Vagina (tissue), 2 donors: ENCODE measurements around the gene PDCD11.

ENCODE experiments used
- POLR2A ChIP-seq, 2 donors: fragments of 450-650 bp; IDR thresholded peaks; one replicate each; pipeline ENCODE4 v1.6.1; 2017; ENCODE audit warnings: antibody characterized with exemption in 2 of 2, mild to moderate bottlenecking in 2 of 2, moderate library complexity in 2 of 2
- TF ChIP-seq, protein P1 (sequence below), 3 experiments: fragments of 450-650 bp in 2 of 3; fragments of 200-600 bp in 1 of 3; sonication (generic) in 1 of 3; IDR thresholded peaks; one replicate each; pipeline ENCODE4 v1.5.1; 2017 to 2019; ENCODE audit warnings: antibody characterized with exemption in 3 of 3, mild to moderate bottlenecking in 2 of 3, moderate library complexity in 2 of 3

DNA sequence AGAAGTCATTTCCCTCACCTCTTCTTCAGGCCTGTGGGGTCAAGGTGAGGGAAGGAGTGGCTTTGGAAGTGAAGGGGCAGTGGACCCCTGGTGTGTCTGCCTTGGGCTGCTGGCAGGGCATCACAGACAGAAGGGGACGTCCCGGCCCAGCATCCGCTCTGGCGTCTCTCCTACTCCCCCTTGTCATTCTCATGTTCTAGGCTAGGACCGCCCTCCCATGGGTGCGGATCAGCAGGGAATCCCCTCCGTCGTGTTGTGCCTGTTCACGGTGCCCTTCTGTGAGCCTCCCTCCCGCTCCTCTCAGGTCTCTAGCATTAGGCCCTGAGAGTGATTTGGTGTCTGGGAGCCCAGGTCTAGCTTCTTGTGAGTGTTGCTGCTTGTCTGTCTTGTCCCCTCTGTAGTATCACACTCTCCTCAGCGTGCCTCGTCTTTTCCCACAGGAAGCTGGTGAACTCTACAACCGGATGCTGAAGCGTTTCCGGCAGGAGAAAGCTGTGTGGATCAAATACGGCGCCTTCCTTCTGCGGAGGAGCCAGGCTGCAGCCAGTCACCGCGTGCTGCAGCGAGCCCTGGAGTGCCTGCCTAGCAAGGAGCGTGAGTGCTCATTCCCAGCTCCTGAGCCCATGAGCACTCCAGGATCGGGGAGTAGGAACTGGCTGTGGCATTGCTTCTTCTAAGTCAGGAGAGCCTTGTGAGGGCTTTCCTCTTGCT lies 47.2 kb downstream of the PDCD11 start:
- TF ChIP-seq, protein P1, sequence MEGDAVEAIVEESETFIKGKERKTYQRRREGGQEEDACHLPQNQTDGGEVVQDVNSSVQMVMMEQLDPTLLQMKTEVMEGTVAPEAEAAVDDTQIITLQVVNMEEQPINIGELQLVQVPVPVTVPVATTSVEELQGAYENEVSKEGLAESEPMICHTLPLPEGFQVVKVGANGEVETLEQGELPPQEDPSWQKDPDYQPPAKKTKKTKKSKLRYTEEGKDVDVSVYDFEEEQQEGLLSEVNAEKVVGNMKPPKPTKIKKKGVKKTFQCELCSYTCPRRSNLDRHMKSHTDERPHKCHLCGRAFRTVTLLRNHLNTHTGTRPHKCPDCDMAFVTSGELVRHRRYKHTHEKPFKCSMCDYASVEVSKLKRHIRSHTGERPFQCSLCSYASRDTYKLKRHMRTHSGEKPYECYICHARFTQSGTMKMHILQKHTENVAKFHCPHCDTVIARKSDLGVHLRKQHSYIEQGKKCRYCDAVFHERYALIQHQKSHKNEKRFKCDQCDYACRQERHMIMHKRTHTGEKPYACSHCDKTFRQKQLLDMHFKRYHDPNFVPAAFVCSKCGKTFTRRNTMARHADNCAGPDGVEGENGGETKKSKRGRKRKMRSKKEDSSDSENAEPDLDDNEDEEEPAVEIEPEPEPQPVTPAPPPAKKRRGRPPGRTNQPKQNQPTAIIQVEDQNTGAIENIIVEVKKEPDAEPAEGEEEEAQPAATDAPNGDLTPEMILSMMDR (IDR thresholded peaks at IDR 0.05), result no peak
- no peak for TF ChIP-seq POLR2A (IDR thresholded peaks at IDR 0.05)
